Activated CD4-positive, CD25-positive, alpha-beta regulatory T cell treated with anti-CD3 and anti-CD28 coated beads, Interleukin-2, amount 50 U/mL, for 24 hours (primary cell): ENCODE results near the gene SH2D6.
"Not testable (repeated sequence)": the region's sequence is repeated elsewhere in the genome, so short reads cannot be mapped to it uniquely, and the experiment has no call there.

Experiments
- ATAC-seq, 2 donors: fragments of 150-1000 bp; cut with Tn5 transposase; one replicate each; pipeline ENCODE4 v1.10.0; 2021; ENCODE audit warnings: mild to moderate bottlenecking in 1 of 2, moderate library complexity in 1 of 2

Gene SH2D6

GRCh38 chr2:85418132-85419008, at the start of gene SH2D6:
Gene SH2D6, plus strand, starts transcription at chr2:85418714. Its CDS starts 10,752 bp downstream, at chr2:85429466.
- ATAC-seq = peak; percentile 90 to 91

- ATAC-seq = no peak
These were observed 49.6 kb upstream of the SH2D6 start for GRCh38 chr2:85368921-85369320.

- no peak for ATAC-seq
These were observed 49.0 kb upstream of the SH2D6 start for GRCh38 chr2:85369500-85369899.

GRCh38 chr2:85371045-85371444, 47.5 kb upstream of the SH2D6 start:
- no peak for ATAC-seq

- no peak for ATAC-seq
These were observed 42.0 kb upstream of the SH2D6 start for GRCh38 chr2:85376291-85377065.

GRCh38 chr2:85377083-85377482, 41.4 kb upstream of the SH2D6 start:
- no peak for ATAC-seq

GRCh38 chr2:85378257-85378656, 40.3 kb upstream of the SH2D6 start:
- no peak for ATAC-seq

- no peak for ATAC-seq
These were observed 38.5 kb upstream of the SH2D6 start for GRCh38 chr2:85380048-85380447.

GRCh38 chr2:85383151-85383550, 35.4 kb upstream of the SH2D6 start:
- not testable (repeated sequence) for ATAC-seq

- ATAC-seq = no peak
These were observed 34.7 kb upstream of the SH2D6 start for GRCh38 chr2:85383850-85384249.

- no peak for ATAC-seq
These were observed 32.8 kb upstream of the SH2D6 start for GRCh38 chr2:85385746-85386145.

GRCh38 chr2:85387754-85388153, 30.8 kb upstream of the SH2D6 start:
- ATAC-seq = no peak

- ATAC-seq = no peak
These were observed 29.5 kb upstream of the SH2D6 start for GRCh38 chr2:85388878-85389538.

- peak; percentile 68 to 80 for ATAC-seq
These were observed 27.4 kb upstream of the SH2D6 start for GRCh38 chr2:85390941-85391669.

- ATAC-seq = no peak
These were observed 24.7 kb upstream of the SH2D6 start for GRCh38 chr2:85393836-85394235.

- ATAC-seq = no peak
These were observed 24.2 kb upstream of the SH2D6 start for GRCh38 chr2:85394261-85394681.

GRCh38 chr2:85394976-85395375, 23.5 kb upstream of the SH2D6 start:
- ATAC-seq = no peak

- ATAC-seq = no peak
These were observed 22.5 kb upstream of the SH2D6 start for GRCh38 chr2:85395912-85396475.

- ATAC-seq = no peak
These were observed 21.7 kb upstream of the SH2D6 start for GRCh38 chr2:85396531-85397470.

GRCh38 chr2:85397925-85398331, 20.6 kb upstream of the SH2D6 start:
- ATAC-seq = no peak
